ENCODE measurements around the gene ARAP3. TPM values are rescaled to one million over a fixed set of nuclear protein-coding genes. Genes with fewer than 3 reads are reported as not detected.
A peak's percentile ranks its signal among the peaks of the same experiment; 100 is the strongest.

Gene ARAP3
- total RNA-seq, 1 experiment from 2014 or later = 2.5 TPM

DNA sequence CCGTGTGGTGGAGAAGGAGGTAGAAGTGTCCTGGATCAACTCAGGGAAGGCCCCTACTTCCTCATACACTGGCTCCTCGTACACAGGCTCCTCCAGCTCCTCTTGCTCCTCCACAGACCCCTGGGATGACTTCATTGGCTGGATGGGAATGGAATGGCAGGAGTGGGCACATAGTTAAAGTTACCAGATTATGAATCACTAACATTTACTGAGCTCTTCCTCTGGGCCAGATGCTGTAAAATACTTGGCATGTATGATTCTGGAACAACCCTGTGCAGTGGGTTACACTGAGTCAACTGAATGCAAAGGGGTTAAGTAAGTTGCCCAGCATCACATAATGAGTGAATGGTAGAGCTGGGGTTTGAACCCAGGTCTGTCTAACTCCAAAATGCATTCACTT is 27.7 kb downstream of the ARAP3 start:
- H3K4me1 ChIP-seq (ENCODE audit: control insufficient read depth, insufficient read depth, low read length) = no peaks in the 10 kb centered on the region
- no peaks in the 10 kb centered on the region for H3K27me3 ChIP-seq (ENCODE audit: control insufficient read depth, insufficient read depth, low read length)
- ATAC-seq (no peak), DNase-seq (ENCODE audit: low read depth, low spot score) (no peak)
- no peaks in the 10 kb centered on the region for H3K36me3 ChIP-seq (ENCODE audit: control insufficient read depth, insufficient read depth, low read length)
- no peak overlapping the region for H3K27ac ChIP-seq (ENCODE audit: low read length)
- ChIA-PET CTCF (interaction anchor here (0.7 kb wide), 1 partner anchor 20 kb away, joined by 5 read pairs; no protein-coding TSS in a partner anchor), POLR2A (no interaction called here)
- H3K9me3 ChIP-seq (ENCODE audit: control insufficient read depth, insufficient read depth, low read depth, low read length) = no peaks in the 10 kb centered on the region
- BruUV-seq (replicated peaks) = no TSS peak
- TF ChIP-seq, protein P1, sequence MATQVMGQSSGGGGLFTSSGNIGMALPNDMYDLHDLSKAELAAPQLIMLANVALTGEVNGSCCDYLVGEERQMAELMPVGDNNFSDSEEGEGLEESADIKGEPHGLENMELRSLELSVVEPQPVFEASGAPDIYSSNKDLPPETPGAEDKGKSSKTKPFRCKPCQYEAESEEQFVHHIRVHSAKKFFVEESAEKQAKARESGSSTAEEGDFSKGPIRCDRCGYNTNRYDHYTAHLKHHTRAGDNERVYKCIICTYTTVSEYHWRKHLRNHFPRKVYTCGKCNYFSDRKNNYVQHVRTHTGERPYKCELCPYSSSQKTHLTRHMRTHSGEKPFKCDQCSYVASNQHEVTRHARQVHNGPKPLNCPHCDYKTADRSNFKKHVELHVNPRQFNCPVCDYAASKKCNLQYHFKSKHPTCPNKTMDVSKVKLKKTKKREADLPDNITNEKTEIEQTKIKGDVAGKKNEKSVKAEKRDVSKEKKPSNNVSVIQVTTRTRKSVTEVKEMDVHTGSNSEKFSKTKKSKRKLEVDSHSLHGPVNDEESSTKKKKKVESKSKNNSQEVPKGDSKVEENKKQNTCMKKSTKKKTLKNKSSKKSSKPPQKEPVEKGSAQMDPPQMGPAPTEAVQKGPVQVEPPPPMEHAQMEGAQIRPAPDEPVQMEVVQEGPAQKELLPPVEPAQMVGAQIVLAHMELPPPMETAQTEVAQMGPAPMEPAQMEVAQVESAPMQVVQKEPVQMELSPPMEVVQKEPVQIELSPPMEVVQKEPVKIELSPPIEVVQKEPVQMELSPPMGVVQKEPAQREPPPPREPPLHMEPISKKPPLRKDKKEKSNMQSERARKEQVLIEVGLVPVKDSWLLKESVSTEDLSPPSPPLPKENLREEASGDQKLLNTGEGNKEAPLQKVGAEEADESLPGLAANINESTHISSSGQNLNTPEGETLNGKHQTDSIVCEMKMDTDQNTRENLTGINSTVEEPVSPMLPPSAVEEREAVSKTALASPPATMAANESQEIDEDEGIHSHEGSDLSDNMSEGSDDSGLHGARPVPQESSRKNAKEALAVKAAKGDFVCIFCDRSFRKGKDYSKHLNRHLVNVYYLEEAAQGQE (IDR thresholded peaks at IDR 0.05; ENCODE audit: insufficient read depth in 1 of 2, low read depth in 2 of 2, low read length in 1 of 2) = no peak
- TF ChIP-seq TCF7L2 (IDR thresholded peaks at IDR 0.05; ENCODE audit: low read depth, low read length) (no peak), SIN3A (IDR thresholded peaks at IDR 0.05; ENCODE audit: borderline replicate concordance, insufficient read depth, low read depth, low read length) (no peak), POLR2AphosphoS5 (IDR thresholded peaks at IDR 0.05; ENCODE audit: low read depth, low read length) (no peak)
- TF ChIP-seq, protein P2, sequence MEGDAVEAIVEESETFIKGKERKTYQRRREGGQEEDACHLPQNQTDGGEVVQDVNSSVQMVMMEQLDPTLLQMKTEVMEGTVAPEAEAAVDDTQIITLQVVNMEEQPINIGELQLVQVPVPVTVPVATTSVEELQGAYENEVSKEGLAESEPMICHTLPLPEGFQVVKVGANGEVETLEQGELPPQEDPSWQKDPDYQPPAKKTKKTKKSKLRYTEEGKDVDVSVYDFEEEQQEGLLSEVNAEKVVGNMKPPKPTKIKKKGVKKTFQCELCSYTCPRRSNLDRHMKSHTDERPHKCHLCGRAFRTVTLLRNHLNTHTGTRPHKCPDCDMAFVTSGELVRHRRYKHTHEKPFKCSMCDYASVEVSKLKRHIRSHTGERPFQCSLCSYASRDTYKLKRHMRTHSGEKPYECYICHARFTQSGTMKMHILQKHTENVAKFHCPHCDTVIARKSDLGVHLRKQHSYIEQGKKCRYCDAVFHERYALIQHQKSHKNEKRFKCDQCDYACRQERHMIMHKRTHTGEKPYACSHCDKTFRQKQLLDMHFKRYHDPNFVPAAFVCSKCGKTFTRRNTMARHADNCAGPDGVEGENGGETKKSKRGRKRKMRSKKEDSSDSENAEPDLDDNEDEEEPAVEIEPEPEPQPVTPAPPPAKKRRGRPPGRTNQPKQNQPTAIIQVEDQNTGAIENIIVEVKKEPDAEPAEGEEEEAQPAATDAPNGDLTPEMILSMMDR (IDR thresholded peaks at IDR 0.05) = no peak
- in situ Hi-C loops (cut with HindIII; ENCODE audit: low pct_unique_long_range_greater_than_20kb, low sequenced_read_pairs) = no loop called here
- intact Hi-C loops (cut with micrococcal nuclease; ENCODE audit: unreplicated experiment) = no loop called here
- no peak overlapping the region for H3K4me3 ChIP-seq (ENCODE audit: low read depth in 2 of 2, low read length in 2 of 2)

DNA sequence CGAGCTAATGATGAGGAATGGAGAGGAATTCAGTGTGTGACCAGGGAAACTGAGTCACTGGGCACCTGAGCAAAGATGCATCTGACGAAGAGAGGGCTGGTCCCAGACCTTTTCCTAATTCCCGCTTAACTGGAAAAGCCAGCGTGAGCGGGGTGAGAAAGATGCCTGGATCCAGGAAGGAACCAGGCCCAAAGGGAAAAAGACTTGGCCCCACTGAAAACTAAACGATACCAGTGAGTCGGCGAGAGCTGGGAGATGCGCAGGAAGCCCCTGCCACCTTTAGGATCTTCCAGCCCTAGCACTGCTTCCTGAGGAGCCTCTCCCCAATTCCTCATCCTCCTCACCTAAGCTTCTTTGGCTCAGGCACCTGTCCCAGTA is 30.3 kb downstream of the ARAP3 start:
- TF ChIP-seq, protein P1 (IDR thresholded peaks at IDR 0.05; ENCODE audit: insufficient read depth in 1 of 2, low read depth in 2 of 2, low read length in 1 of 2) = no peak
- TF ChIP-seq SIN3A (IDR thresholded peaks at IDR 0.05; ENCODE audit: borderline replicate concordance, insufficient read depth, low read depth, low read length) = no peak
- no peak for TF ChIP-seq POLR2AphosphoS5 (IDR thresholded peaks at IDR 0.05; ENCODE audit: low read depth, low read length)
- no peak for TF ChIP-seq TCF7L2 (IDR thresholded peaks at IDR 0.05; ENCODE audit: low read depth, low read length)
- TF ChIP-seq, protein P2 (IDR thresholded peaks at IDR 0.05) = no peak
- Histone ChIP-seq H3K27me3 (ENCODE audit: control insufficient read depth, insufficient read depth, low read length) (no peaks in the 10 kb centered on the region), H3K9me3 (ENCODE audit: control insufficient read depth, insufficient read depth, low read depth, low read length) (no peaks in the 10 kb centered on the region), H3K4me3 (ENCODE audit: low read depth in 2 of 2, low read length in 2 of 2) (peak overlapping the region; percentile 65 to 75), H3K4me1 (ENCODE audit: control insufficient read depth, insufficient read depth, low read length) (no peaks in the 10 kb centered on the region), H3K27ac (ENCODE audit: low read length) (peak overlapping the region; percentile 68), H3K36me3 (ENCODE audit: control insufficient read depth, insufficient read depth, low read length) (no peaks in the 10 kb centered on the region)
- DNase-seq (ENCODE audit: low read depth, low spot score) = no peak
- ChIA-PET POLR2A (no interaction called here), CTCF (no interaction called here)
- intact Hi-C loops (cut with micrococcal nuclease; ENCODE audit: unreplicated experiment) = no loop called here
- in situ Hi-C loops (cut with HindIII; ENCODE audit: low pct_unique_long_range_greater_than_20kb, low sequenced_read_pairs) = no loop called here
- ATAC-seq = no peak
- no TSS peak for BruUV-seq (replicated peaks)
